Activated effector memory CD4-positive, alpha-beta T cell treated with Interleukin-2 at 50 U/mL for 16 hours (primary cell): Measurements from ENCODE around the gene THUMPD2.
"Not testable (repeated sequence)": the region's sequence is repeated elsewhere in the genome, so short reads cannot be mapped to it uniquely, and the experiment has no call there.

Source experiments
- DNase-seq: peaks from one replicate; pipeline ENCODE4 v3.0.0-alpha.2; 2020

THUMPD2 gene

DNA sequence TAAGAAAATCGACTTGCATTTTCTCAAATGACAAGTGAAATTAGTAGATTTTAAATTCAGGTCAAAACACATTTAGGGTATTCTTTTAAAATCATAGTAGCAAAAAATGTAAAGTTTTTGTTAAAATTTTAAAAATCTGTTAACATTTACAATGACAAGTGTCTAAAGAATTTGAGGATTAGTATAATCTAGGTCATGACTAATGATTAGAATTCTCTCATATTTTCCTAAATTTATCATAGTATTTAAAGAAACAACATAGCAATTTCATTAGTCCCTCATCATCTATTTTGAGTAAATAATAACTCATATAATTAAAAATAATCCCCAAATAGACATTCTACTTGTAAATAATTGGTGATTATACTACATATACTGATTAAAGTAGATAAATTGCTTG, 23.6 kb downstream of the THUMPD2 start:
- no peak for DNase-seq

DNA sequence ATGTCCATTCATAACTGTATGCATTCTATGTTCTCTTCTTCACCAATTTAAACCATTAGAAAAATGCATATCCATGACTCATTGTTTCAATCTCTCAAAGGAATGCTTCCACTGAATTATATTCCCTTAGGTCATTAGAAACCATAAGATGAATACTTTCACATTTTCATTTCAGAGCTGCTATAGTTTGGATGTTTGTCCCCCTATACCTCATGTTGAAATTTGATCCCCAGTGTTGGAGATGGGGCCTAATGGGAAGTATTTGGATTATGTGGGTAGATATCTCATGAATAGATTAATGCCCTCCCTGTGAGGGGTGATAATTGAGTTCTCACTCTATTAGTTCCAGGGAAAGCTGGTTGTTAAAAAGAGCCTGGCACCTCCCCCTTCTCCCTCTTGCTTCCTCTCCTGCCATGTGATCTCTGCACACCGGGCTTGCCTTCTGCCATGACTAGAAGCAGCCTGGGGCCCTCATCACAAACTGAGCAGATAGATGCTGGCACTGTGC, 35.7 kb downstream of the THUMPD2 start:
- DNase-seq = no peak

DNA sequence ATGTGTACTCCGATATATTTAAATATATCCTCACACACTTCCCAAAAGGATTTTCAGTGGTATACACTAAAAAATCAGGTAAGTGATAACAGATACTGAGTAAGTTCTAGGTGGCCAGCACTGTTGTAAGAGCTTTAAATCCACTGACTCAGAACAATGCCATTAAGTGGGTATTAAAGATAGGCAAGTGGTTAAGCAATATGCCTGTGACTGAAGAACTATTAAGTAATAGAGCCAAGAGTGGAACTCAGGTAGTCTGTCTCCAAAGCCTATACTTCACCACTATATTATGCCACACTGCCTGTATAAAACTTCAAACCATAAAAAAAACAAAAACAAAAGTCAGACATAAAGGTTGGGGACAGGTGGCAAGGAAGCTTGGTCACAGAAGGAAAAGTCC, 37.2 kb downstream of the THUMPD2 start:
- no peak for DNase-seq

DNA sequence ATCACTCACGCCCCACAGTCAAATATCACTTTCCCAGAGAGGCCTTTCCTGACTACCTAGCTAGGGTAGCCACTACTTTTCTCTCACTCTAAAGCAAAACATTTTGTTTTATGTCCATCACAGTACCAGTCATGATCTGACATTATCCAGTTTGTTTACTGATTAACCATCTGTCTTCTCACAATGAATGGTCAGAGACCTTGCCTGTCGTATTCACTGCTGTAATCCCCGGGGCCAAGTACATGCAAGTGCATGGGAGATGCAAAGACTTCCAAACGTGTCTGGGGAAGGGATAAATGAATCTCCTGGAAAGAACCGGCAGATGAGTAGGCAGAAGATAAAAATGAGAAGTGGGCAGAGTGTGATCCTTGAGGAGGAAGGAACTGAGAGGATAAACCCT, 39.7 kb downstream of the THUMPD2 start:
- DNase-seq = no peak

DNA sequence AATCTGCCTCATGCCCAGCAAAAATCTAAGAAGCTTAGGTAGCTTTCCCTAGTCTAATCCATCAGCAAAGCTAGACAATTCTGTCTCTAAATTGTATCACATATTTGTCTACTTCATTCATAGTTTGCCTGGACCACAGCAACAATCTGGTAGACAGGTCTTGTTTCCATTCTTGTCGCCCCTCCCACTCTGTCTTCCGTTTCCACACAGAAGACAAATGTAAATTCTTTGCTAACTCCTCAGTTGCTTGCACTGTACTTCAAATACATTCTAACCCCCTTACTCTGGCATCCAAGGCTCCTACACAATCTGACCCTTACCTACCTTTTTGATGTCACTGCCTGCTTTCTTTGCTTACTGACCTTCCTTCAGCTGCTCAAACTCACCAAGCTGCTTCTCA, 40.1 kb downstream of the THUMPD2 start:
- no peak for DNase-seq

DNA sequence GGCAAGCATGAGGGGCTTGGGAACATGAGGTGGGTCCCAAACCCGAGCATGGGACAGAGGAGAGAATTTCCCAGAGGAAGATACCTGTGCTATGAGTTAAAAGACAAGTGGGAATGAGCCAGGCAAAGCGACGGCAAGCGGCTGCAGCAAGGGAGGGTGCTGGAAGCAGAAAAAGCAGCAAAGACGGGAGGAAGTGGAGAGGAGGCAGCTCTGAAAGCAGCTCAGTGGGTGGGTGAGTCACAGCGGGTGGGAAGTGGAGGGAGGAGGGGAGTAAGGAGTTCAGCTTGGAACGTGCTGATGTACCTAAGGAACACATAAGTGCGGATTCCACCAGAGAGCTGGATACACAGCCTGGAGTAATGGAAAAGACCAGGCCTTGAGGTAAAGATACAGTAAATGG, 41.4 kb downstream of the THUMPD2 start:
- DNase-seq = no peak

DNA sequence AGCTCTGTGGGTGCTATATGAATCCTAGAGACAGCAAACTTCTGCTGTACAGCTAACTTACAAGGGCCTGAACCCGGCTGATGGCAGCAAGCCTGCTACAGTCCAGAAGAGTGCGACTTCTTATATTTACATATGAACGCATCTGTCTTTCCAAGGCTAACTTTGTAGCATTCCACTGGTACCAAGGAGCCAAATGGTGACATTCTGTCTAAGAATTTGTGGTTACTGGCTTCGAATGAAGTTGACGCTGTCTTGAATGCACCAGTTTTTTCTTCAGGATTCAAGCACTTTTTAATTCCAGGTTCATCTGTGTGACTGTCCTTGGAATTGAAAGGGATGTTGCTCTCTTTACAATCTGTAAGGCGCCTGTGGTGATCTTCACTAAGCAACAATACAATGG, 42.4 kb downstream of the THUMPD2 start:
- DNase-seq = no peak

DNA sequence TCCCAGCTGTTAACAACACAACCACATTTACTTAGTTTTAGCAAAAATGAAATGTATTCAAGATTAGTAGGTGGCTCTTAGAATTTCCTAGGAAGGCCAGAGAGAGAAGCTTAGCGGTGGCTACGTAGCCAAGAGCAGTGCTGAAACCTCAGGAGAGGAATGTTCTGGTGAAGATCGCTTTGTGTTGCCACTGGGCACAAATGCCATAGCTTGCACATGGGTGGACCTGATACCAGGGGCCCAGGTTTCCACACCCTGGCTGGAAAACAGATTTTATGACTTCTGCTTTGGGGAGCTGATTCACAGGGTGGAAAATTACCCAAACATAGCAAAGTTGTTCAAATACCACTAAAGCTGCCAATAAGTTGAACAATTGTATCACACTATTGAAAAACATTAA, 43.4 kb downstream of the THUMPD2 start:
- no peak for DNase-seq

DNA sequence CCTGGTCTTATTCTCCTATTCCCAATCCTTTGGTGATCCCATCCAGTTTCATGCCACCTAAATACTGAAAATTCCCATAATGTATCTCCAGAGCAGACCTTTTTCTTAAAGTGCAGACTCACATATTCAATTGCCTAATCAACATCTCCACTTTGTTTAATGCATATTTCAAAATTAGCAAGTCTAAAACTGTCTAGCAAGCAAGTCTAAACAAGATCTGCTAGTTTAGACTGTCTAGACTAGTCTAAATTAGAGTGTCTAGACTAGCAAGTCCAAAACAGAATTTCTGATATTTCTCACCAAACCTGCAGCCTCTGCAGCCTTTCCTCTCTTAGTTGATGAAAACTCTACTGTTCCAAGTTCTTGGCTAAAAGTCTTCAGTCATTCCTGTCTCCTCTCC, 44.6 kb downstream of the THUMPD2 start:
- no peak for DNase-seq

DNA sequence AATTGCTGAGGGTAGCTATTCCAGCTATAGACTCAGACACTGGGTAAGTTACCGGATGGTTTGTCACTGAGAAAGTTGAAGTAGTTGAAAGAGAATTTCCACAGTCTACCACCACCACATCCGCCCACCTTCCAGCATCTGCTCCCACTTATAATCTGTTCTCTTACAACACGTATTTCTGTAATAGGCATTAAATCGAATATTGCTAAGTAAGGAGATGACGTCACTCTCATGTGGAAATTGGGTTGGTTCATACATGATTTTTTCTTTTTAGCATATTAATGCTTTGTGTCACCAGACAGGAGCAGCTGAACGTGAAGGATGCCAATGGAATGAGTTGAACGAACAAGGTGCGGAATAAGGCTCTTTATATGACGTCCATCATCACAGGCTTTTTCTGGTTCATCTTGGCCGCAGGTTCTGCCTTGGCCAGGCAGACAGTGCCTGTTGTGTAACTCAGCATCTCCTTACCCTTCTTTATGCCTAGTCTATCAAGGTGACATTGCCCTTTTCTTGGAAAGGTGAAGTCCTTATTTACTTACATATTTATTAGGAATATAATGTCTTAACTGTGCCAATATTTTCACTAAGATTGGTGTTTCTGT, 45.9 kb downstream of the THUMPD2 start:
- no peak for DNase-seq

DNA sequence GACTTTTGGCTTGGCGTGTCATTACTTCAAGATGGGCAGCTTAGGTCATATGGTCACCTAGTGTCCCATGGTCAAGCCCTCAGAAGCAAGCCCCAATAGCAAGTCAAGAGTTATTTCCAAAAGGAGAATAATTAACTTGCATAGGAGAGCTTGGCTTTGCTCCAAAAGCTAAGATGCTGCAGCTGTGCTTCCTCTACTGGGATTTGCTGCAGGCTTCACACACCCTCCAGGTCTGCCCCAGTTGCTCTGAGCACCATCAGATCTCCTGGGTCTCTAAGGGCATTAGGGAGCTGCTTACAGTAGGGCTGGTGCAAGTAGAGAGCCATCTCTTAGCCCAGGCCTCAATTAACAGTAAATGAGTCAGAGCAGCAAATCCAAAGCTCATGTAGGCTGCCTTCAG, 46.6 kb downstream of the THUMPD2 start:
- no peak for DNase-seq

DNA sequence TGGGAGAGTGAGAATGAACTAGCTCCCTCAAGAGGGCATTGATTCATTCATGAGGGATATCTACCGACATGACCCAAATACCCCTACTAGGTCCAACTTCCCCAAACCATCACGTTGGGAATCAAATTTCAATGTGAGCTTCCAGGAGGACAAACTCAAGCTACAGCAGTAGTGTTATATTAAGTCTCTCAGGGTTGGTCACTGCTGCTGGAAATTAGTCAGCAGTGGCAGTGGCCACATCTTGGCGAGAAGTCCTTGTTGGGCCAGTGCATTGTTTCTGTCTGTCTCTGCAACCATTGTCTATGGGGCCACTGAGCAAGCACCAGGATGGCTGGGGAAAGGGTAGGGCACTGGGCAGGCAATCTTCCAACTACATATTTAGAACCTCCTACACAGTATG, 47.5 kb downstream of the THUMPD2 start:
- no peak for DNase-seq

DNA sequence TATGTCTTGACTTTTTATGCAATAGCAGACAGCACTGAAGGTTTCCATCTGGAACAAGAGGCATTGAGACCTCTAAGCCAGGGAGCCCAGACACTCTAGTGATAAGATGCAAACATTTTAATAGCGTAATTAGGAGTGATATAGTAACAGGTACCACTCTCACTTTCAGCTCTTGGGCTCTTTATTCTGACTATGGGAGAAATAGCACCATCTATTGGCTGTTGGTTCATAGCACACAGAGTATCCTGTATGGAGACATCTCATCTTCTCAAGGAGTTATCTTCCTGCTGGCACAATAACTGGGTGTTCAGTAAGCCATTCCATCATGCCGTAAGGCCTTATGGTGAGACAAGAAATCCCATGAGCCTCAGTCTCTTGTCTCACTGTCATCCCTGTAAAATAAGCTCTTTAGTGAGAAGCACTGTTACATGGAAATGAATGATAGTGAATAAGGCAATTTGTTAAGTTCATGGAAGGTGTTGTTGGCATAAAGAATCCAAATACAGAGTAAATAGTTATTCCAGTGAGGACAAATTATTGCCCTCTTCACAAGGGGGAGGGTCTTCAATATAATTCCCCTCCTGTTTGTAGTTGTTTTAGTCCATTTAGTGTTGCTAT, 48.3 kb downstream of the THUMPD2 start:
- no peak for DNase-seq

DNA sequence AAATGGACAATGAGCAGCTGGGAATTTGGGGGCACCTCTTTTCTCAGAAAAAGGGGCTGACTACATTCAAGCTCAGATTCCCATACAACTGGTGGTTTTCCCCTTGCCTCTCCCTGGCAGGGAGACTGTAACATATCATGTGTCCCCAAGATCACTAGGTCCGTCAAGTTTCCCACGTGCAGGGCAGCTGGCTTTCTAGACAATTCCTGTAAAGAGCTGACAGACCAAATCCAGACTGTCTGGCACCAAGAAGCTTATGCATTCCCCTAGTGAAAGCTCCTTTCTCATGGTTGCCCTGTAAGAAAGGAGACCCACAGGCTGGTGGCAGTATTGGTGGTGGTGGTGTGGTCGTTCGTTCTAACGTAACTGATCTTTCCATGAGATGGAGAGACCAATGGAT, 48.8 kb downstream of the THUMPD2 start:
- DNase-seq = no peak

DNA sequence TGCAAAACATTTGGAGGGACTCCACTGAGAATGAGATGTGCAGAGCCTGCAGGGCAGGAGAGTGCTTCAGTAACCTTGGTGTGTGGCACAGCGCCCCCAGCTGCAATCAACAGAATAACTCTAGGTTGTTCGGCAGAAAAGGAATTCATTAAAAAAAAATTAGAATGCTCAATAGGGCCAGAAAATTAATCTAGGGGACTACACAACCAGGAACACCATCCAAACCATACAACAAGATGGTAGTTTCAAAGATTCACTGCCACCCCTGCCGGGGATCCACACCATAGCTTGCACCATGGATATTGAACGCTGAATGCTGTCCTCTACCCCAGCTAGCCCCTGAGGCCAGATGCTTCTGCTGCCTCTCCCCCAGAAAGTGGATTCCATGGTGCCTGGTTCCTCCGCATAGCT, 50.1 kb downstream of the THUMPD2 start:
- DNase-seq = no peak

DNA sequence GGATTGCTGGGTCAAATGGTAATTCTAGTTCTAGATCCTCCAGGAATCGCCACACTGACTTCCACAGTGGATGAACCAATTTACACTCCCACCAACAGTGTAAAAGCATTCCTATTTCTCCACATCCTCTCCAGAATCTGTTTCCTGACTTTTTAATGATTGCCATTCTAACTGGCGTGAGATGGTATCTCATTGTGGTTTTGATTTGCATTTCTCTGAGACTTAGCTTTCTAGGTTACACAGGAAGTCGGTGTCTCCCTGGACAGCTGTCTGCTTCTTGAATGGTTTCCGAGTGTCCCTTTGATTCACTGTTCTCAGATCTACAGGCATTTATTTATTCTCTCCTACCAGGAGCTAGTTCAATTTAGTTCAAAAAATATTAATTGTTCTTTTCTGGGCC, 51.0 kb downstream of the THUMPD2 start:
- not testable (repeated sequence) for DNase-seq

DNA sequence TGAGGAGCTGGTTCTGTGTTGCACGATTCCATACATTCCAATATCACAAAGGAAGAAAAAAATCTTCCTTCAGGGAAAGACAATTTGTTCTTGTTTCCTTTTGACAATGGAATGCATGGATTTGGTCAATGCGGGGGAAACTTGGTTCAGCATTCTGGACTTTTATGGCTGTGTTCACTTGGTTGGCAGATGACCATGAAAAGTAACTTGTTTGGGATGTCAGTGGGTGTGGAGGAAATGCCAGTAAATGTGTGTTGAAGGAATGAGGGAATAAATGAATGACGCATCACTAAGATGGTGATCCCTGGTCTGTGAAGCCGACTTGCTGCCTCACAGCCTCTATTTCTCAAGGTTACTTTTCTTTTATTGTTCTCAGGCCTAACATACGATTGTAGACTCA, 53.7 kb downstream of the THUMPD2 start:
- DNase-seq = no peak

DNA sequence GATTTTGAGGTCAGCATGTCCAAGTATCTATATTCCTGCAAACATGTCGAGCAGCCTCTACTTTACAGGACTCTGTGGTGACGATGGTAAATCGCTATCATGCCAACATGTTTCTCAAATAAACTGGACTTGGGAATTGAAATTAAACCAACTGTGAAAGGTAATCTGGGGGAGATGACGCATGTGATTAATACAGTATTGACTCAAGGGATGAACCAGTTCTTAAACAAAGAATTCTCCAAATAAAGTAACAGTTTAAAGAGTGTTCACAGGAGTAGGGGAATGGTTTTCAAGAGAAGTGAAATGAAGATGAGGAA, 54.3 kb downstream of the THUMPD2 start:
- DNase-seq = no peak

DNA sequence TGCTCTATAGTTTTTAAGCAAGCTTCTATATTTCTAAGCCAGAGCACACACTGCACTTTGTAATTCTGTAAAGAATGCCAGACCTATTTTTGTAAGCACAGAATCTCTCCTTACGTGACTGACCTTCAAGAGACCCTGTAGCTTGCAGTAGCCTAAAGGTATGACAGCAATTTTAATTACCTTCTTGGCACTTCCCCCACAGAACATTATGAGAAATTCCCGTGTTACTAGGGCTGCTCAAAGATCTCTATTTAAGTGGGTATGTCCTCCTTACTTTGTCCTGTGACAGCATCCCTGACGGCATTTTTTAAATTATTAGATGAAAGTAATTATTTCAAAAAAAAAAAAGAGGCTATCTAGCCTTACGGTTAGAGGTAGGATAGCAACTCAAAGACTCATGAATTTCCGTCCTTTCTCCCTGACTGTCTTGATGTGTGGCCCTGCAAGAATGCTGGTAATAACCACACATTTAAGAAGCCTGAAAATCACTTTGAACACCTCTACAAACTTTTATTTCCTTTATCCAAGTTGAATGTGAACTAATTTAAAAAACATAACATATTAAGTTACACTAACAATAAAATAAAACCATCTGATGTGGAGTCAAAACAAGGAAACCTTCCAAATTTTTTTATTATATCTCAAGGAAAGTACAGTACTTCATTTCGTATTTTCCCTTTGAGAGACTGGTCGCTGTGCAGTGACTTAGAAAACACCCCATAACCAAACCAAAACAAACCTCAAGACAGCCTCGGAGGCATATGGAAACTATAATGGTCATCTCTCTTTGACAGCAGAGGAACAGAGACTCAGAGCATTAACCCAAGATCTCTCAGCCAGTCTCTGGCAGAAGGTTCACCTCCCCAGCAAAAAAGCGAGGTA, 54.9 kb downstream of the THUMPD2 start:
- DNase-seq = no peak

DNA sequence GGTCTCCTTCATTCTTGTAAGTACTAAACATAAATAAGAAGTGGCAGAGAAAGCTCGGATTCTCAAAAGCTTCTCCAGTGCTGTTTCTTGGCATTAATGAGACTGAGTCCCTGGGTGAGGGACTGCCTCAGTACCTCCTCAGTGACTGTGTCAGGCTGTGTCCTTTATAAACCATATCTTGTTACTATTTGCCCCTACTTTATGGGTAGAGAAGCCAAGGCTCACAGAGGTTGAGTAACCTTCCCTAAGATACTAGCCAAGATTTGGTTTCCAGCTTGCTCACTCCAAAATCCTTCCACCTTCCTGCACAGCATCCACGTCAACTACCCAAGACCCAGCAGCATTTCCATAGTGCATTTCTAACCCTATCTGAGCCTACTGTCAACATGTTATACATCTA, 55.6 kb downstream of the THUMPD2 start:
- no peak for DNase-seq

DNA sequence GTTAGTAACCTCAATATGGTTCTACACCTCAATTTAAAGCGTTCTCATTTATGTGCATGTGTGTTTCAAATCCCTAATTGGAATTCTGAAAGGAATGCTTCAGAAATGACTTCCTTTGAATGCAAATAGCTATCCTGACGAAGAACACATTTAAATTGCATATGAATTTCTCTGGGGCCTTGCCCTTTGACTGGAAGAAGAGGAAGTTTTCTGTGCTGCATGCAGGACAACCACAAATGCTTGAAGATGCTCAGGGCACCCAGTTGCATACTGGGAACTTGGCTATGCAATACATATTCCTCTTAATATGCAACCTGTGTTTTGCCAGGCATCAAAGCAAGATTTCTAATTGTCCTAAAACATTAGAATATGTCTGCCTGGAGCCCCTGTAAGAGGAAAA, 58.1 kb downstream of the THUMPD2 start:
- DNase-seq = no peak

DNA sequence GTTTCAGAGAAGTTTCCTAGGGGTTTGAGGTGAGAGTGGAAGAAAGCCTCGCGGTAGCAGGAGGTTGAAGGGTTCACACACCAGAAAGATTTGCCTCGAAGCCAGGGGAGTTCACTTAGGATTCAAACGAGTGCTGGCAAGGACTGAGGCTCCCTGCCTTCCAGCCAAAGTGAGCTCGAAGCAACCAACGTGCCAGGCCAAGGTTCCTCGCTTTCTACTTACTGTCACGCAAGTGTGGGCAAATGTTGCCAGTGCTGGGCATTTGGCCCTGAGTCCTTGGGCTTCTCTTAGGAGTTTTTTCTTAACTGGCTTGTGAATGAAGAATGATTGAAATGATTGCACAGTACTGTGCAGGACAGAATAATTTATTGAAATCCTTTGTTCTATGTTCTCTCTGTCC, 59.7 kb downstream of the THUMPD2 start:
- no peak for DNase-seq

DNA sequence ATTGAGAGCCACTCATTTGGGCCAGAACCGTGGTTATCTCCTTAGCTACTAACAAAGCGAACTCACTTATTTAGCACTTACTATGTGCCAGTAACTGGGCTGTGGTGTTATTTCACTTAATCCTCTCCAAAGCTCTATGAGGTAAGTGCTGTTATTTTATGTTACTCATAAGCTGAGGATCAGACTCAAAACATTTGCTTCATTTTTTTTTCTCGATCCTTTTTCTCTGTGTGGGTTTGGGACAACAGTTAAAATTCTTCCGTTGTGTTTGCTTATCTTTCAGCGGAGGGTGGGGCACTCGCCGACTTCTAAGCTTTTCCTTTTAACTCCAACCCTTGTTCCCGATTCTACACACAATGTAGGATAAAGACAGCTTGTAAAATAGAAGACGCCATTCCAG, 60.6 kb downstream of the THUMPD2 start:
- no peak for DNase-seq

DNA sequence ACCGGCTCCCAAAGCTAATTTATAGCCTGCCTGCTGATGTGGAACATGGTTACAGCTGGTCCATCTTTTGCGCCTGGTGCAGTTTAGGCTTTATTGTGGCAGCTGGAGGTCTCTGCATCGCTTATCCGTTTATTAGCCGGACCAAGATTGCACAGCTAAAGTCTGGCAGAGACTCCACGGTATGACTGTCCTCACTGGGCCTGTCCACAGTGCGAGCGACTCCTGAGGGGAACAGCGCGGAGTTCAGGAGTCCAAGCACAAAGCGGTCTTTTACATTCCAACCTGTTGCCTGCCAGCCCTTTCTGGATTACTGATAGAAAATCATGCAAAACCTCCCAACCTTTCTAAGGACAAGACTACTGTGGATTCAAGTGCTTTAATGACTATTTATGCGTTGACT, 62.0 kb downstream of the THUMPD2 start:
- DNase-seq = no peak
